Measurements from ENCODE around the gene MYO9A.

DNA sequence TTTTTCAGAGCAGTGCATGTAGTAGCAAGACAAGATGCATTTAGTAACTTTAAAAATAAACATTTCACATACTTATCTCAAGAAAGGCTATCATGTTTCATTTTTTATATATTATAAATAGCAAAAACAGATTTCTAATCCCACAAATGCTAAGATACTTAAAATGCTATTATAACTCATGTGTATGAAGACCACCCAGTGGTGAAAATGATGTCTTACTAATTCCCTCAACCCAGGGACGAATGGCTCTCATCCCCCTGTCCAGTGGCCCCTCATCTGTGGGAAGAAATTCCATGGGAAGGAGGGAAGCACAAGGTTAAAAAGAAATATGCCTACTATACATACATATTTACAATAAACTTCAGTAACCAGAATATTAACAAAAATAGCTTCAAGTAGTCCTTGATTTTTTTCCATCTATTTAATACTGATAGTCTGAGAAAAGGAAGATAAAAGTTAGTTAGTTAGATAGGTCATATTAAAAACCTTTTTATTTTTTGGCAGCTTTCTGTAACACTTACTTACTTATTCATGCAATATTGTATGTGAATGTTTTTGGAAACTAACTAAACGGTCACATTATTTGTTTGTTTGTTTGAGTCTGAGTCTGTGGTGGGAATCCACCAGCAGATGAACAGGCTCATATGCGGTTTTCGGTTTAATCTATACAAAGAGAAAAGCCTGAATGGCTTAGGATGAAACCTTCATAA lies 292.8 kb downstream of the MYO9A start:
- TF ChIP-seq, protein P1, sequence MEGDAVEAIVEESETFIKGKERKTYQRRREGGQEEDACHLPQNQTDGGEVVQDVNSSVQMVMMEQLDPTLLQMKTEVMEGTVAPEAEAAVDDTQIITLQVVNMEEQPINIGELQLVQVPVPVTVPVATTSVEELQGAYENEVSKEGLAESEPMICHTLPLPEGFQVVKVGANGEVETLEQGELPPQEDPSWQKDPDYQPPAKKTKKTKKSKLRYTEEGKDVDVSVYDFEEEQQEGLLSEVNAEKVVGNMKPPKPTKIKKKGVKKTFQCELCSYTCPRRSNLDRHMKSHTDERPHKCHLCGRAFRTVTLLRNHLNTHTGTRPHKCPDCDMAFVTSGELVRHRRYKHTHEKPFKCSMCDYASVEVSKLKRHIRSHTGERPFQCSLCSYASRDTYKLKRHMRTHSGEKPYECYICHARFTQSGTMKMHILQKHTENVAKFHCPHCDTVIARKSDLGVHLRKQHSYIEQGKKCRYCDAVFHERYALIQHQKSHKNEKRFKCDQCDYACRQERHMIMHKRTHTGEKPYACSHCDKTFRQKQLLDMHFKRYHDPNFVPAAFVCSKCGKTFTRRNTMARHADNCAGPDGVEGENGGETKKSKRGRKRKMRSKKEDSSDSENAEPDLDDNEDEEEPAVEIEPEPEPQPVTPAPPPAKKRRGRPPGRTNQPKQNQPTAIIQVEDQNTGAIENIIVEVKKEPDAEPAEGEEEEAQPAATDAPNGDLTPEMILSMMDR (IDR thresholded peaks at IDR 0.05): no peak
- no peak for TF ChIP-seq POLR2A (IDR thresholded peaks at IDR 0.05)

All from body of pancreas (tissue), 4 donors.